ENCODE data around the gene HSPA9.
"Not testable (repeated sequence)": the region's sequence is repeated elsewhere in the genome, so short reads cannot be mapped to it uniquely, and the experiment has no call there.

HSPA9 gene

DNA sequence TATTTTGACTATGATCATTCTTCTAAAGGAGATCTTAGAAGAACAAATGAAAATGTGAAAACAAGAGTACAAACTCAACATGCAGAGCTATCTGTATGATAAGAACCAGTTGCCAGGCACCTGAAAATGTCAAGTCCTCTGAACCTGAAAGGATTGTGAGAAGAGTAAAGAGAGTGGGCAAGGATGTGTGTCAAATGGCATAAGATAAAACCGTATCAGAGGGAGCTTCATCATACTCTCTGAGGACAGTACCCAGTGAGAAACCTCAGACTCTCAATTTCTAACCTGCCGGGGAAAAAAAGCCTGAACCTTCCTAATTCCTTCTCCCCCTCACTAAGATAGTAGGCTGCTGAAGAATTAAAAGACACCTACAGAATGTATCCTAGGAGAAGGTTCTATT is 39.0 kb downstream of the HSPA9 start:
- no peak for DNase-seq (ENCODE audit: low read depth in 2 of 2, low spot score in 1 of 2)

DNA sequence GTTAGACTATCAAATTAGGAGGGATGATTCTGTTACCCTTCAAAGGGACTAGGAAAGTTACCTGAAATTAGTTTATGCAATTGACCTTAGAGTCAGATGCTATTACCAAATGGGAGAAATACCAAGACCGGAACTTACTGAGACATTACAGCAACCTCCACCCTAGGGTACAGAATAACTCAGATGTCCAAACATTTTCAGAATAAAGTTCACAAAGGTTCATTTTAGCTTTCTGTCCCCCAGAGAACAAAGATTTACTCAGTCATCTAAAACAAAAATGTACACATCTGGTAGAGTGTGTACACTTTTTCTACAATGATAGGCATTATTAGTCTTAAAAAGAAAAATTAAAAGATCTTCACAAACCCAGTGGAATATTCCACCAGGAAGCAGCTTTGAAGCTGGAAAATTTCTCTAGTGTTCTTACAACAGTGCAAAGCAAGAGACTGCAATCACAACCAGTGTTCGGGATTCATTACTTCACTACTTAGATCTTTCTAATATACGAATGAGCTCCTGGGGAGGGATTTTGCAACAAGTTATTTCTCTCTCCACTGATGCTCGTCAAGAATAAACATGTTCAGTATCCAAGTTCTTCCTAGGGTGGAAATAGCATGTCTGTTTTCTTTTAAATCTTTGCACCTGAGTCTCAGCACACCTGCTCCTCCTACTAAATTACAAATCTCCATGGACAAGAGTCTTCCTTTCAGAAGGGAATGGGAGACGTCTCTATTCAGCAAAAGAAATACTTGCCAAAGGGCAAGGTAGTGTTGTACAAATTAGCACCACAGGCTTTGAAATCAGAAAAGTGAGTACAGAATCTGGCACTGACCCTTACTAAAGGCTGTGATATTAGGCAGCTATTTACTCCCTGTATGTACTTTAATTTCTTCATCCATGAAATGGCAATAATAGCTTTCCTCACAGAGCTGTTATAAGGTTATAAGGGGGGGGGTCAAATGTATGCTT is 40.9 kb downstream of the HSPA9 start:
- DNase-seq (ENCODE audit: low read depth in 2 of 2, low spot score in 1 of 2) = no peak

DNA sequence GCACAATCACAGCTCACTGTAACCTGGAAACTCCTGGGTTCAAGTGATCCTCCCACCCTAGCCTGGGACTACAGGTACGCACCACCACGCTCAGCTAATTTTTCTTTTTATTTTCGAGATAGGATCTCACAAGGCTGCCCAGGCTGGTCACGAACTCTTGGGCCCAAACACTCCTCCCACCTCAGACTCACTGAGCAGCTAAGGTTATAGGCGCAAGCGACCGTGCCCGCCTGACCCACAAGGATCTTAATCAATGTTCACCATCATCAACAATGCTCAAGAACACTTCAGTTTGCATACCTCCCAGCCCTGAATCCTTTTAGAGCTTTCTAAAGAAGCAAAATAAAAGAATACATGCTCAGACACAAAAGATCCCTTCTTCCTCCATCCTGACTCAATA is 45.4 kb downstream of the HSPA9 start:
- no peak for DNase-seq (ENCODE audit: low read depth in 2 of 2, low spot score in 1 of 2)

DNA sequence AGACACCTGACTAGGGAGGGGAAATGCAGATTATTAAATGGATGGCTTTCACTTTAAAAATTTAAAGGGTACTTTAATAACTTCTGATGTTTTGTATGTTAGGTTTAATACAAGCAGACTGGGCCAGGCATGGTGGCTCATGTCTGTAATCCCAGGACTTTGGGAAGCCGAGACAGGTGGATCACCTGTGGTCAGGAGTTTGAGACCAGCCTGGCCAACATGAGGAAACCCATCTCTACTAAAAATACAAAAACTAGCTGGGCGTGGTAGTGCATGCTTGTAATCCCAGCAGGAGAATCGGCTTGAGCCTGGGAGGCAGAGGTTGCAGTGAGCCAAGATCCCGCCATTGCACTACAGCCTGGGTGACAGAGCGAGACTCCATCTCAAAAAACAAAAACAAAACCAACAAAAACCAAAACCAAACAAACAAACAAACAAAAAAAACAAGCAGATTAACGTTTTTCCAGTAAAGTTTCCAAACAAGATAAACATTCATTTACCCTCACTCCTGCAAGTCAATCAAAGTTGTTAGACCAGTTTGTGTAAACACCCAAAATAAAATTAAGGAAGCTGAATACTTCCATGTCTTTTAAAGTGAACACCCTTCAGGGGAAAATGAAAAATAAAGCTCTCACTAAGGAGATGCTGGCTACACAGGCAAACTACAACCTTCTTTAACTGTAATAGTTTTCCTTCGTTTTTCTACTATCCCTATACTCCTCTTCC is 46.3 kb downstream of the HSPA9 start:
- DNase-seq (ENCODE audit: low read depth in 2 of 2, low spot score in 1 of 2) = no peak

GRCh38 chr5:138528208-138528607 is 47.0 kb downstream of the HSPA9 start:
- DNase-seq (ENCODE audit: low read depth in 2 of 2, low spot score in 1 of 2) = no peak

DNA sequence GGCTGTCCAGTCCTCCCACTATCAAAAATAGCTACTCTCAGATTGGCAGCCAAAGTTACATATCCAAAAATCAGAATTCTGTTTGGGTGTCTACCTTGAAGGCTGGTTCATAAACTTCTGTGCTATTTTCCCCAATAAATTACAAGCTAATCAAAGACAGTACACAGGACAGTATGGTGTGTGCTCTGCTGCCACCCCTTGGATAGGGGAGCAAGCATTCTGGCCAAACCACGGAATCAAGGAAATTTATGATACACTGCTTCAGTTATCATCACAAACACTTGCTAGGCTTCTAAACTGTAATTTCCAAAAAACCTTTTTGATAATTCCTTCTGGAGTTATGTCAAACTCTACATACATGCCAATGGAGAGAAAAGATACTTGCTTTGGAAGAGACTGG is 48.0 kb downstream of the HSPA9 start:
- DNase-seq (ENCODE audit: low read depth in 2 of 2, low spot score in 1 of 2) = no peak

DNA sequence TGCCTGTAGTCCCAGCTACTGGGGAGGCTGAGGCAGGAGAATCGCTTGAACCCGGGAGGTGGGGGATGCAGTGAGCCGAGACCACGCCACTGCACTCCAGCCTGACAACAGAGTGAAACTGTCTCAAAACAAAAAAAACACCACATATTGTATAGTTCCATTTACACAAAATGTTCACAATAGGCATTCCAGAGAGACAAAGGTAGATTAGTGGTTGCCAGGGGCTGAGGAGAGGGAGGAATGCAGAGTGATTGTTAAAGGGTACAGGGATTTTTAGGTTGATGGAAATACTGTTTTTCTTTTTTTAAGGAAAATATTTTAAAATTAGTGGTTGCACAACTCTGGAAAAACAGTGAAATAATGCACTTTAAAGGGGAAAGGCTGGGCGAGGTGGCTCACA is 51.8 kb downstream of the HSPA9 start:
- DNase-seq (ENCODE audit: low read depth in 2 of 2, low spot score in 1 of 2) = no peak

DNA sequence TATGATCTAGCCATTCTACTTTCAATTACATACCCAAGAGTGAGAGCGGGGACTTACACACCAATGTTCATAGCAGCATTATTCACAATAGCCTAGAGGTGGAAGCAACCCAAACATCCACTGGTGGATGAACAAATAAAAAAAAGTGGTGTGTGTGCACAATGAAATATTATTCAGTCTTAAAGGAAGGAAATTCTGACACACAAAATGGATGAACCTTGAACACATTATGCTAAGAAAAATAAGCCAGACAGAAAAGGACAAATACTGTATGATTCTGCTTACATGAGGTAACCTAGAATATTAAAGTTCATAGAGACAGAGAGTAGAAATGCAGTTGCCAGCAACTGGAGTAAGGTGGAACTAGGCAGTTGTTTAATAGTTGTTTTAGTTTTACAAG is 54.2 kb downstream of the HSPA9 start:
- no peak for DNase-seq (ENCODE audit: low read depth in 2 of 2, low spot score in 1 of 2)

GRCh38 chr5:138517437-138517836 is 57.8 kb downstream of the HSPA9 start:
- DNase-seq (ENCODE audit: low read depth in 2 of 2, low spot score in 1 of 2) = no peak

- DNase-seq (ENCODE audit: low read depth in 2 of 2, low spot score in 1 of 2) = no peak
Observed at GRCh38 chr5:138515556-138516245, 59.5 kb downstream of the HSPA9 start.

DNA sequence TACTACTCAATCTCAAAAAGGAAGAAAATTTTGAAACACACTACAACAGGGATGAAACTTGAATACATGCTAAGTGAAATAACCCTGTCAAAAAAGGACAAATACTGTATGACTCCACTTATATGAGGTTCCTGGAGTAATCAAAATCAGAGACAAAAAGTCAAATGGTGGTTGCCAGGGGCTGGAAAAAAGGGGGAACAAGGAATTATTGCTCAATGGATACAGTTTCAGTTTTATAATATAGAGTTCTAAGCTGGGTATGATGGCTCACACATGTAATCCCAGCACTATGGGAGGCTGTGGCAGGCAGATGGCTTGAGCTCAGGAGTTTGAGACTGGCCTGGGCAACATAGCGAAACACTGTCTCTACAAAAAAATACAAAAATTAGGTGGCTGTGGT is 61.2 kb downstream of the HSPA9 start:
- no peak for DNase-seq (ENCODE audit: low read depth in 2 of 2, low spot score in 1 of 2)

DNA sequence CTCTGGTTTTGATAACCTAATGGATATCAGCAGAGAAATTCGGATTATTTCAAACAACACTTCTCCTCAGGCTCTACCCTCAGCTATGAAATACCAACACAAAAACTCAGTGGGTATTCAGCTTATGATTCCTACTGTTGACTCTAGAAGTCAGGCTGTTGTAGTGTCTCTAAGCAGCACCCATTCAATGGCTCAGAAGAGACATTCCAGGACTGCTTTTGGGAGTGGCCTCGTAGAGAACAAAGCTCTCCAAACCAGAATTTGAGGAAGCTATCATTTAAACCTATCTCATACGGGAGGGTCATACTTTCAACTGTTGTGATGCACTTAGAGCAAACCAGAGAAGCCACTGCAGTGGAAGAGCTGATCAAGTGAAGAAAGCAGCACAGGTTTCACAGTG is 66.2 kb downstream of the HSPA9 start:
- no peak for DNase-seq (ENCODE audit: low read depth in 2 of 2, low spot score in 1 of 2)

GRCh38 chr5:138507485-138507884 is 67.7 kb downstream of the HSPA9 start:
- not testable (repeated sequence) for DNase-seq (ENCODE audit: low read depth in 2 of 2, low spot score in 1 of 2)

GRCh38 chr5:138506370-138507306 is 68.6 kb downstream of the HSPA9 start:
- DNase-seq (ENCODE audit: low read depth in 2 of 2, low spot score in 1 of 2) = no peak

DNA sequence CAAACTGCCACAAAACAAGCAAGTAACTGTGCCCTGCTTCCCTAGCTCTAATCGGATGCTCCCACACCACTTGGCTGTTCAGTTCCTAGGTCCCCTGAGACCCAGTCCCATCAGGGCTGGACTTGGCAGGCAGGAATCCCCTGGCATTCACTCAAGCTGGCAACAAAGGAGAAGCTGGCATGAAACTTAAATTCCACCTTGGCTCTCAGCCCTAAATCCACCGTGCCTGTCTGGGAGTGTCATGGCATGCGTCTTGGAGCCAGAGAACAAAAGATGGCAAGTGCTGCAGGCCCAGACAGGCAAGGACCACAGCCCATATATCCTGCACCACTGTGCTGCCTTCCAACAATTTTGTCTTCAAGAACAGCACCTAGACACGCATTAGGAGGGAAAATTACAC is 70.4 kb downstream of the HSPA9 start:
- no peak for DNase-seq (ENCODE audit: low read depth in 2 of 2, low spot score in 1 of 2)
